Activated naive CD4-positive, alpha-beta T cell treated with anti-CD3 and anti-CD28 coated beads, Interleukin-2, amount 10 ng/mL, durations not matched to agents 7 days and 5 days (primary cell): ENCODE data around the gene NQO1.
"Not testable (repeated sequence)": the region's sequence is repeated elsewhere in the genome, so short reads cannot be mapped to it uniquely, and the experiment has no call there.

Experiments
- CTCF ChIA-PET: fragments of 350-600 bp; sonication (Branson Sonifier 250); formaldehyde crosslinking; loops from one replicate; lab custom pipeline; 2021; ENCODE audit warnings: antibody characterized with exemption; lab: Charles Lee
- DNase-seq: peaks from one replicate; pipeline ENCODE4 v3.0.0-alpha.2; 2020
- H3K27ac Mint-ChIP-seq: one replicate; pipeline ENCODE4 v1.8.0; 2021; ENCODE audit warnings: mild to moderate bottlenecking, moderate library complexity, mixed read lengths
- H3K27me3 Mint-ChIP-seq: one replicate; pipeline ENCODE4 v1.8.0; 2021; ENCODE audit warnings: mild to moderate bottlenecking, mixed read lengths
- H3K36me3 Mint-ChIP-seq: one replicate; pipeline ENCODE4 v1.8.0; 2021; ENCODE audit warnings: mixed read lengths
- H3K4me1 Mint-ChIP-seq: one replicate; pipeline ENCODE4 v1.8.0; 2021; ENCODE audit warnings: mixed read lengths
- H3K4me3 Mint-ChIP-seq: one replicate; pipeline ENCODE4 v1.8.0; 2021; ENCODE audit warnings: mild to moderate bottlenecking, moderate library complexity, mixed read lengths
- H3K9me3 Mint-ChIP-seq: one replicate; pipeline ENCODE4 v1.8.0; 2021; ENCODE audit warnings: mixed read lengths

Gene NQO1

DNA sequence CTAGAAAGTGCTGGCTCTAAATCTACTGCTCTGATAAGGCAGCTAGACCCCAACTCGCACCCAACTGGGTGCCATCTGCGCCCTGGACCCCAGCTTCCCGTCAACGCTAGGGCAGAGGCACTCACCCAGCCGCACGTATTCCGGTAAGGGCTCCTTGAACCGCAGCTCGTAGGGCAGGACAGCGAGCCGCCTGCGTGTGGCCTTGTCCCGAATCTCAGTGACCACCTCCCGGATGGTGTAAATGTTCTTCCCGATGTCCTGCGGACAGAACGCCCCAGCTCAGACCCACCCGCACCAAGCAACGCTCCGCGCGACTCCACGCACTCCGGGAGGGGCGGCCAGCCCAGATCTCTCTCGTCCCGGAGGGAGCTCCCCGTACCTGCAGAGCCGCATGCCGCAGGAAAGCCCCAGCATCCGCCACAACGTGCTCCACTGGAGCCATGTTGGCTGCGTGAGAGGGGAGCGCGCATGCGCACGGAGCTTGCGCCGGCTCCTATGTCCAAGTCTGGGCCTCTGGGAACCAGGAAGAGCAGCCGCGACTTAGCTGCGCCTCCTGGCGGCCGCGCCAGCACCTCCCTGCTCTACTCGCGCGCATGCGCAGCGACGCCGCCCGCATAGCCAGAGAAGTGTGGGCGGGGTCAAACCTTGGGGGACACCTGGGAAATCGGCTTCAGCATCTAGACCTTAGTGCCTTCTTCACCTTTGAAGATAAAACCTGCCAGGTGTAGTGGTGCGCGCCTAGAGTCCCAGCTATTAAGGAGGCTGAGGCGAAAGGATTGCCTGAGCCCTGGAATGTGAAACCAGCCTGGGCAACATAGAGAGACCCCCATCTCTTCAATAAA is 28.3 kb upstream of the NQO1 start, which contains the start of gene NOB1:
TSS of gene NOB1 (minus strand) at position 458 of the 842 bp plus-strand sequence. CDS start at position 442, 16 bp downstream.
- H3K36me3 Mint-ChIP-seq, result peaks cover 20% of the 10 kb centered on the region
- DNase-seq, result peak; percentile 98
- peak within 1 kb of the TSS; percentile 96 for H3K27ac Mint-ChIP-seq
- H3K27me3 Mint-ChIP-seq, result peaks cover 7% of the 10 kb centered on the region
- CTCF ChIA-PET, result interaction anchor here (0.6 to 3.7 kb wide), 15 partner anchors 9 to 359 kb away, joined by 3 to 48 read pairs (median 4); partner anchors contain the start of gene NQO1
- H3K4me3 Mint-ChIP-seq, result peak within 1 kb of the TSS; percentile 100
- peaks cover 35% of the 10 kb centered on the region for H3K4me1 Mint-ChIP-seq
- no peaks in the 10 kb centered on the region for H3K9me3 Mint-ChIP-seq

DNA sequence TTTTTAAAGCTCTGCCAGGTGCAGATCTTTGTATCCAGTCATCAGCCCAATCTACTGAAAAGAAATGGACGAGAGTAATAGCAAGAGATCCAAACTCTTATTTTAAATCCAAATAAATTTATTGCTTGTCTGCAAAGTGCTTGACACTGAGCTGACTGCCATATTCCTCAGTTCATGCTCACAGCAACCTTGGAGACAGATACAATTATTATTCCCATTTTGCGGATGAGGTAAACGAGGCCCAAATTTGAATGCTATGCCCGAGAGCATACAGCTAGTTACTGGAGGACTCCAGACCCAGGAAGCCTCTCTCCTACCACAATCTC is 27.7 kb upstream of the NQO1 start:
- no peak for DNase-seq
- peak overlapping the region; percentile 100 for H3K4me3 Mint-ChIP-seq
- peaks cover 37% of the 10 kb centered on the region for H3K4me1 Mint-ChIP-seq
- peak overlapping the region; percentile 96 for H3K27ac Mint-ChIP-seq
- CTCF ChIA-PET, result interaction anchor here (0.5 to 3.7 kb wide), 16 partner anchors 8 to 402 kb away, joined by 3 to 48 read pairs (median 4); partner anchors contain the start of gene NQO1
- peaks cover 7% of the 10 kb centered on the region for H3K27me3 Mint-ChIP-seq
- H3K36me3 Mint-ChIP-seq, result peaks cover 24% of the 10 kb centered on the region
- H3K9me3 Mint-ChIP-seq, result no peaks in the 10 kb centered on the region

DNA sequence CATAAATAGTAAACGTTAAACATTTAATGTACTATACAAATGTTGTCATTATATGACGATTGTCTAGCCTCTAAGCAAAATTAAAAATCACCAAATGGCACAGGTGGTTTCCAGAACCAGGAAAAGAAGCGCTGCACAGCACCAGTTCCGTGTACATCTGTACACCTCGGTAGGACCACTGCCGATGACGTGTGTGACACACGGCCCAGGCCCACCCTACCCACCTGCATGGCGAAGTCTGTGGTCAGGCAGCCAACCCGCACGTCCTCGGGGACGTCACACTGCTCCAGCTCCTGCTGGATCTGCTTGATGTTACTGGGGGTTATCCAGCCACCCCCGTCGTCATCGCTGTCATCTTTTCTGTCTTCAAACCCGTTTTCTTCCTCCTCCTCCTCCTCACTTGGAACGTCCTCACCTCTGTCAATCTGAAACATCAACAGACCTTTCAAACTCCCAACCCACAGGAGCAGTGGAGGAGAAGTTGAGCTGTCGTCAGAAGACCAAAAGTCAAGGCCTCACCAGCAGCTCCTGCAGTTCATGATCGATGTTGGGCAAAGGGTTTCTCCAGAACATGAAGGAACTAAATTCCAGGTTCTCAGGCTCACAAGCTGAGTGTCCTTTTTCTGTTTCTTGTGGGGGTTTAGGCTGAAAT is 22.5 kb upstream of the NQO1 start:
- Mint-ChIP-seq H3K36me3 (peaks cover 59% of the 10 kb centered on the region), H3K9me3 (no peaks in the 10 kb centered on the region), H3K27me3 (no peaks in the 10 kb centered on the region), H3K4me3 (no peak overlapping the region), H3K4me1 (peaks cover 24% of the 10 kb centered on the region), H3K27ac (no peak overlapping the region)
- CTCF ChIA-PET, result interaction anchor here (0.7 to 1.3 kb wide), 2 partner anchors 10 to 31 kb away, joined by 3 to 4 read pairs; no protein-coding TSS in a partner anchor
- no peak for DNase-seq

DNA sequence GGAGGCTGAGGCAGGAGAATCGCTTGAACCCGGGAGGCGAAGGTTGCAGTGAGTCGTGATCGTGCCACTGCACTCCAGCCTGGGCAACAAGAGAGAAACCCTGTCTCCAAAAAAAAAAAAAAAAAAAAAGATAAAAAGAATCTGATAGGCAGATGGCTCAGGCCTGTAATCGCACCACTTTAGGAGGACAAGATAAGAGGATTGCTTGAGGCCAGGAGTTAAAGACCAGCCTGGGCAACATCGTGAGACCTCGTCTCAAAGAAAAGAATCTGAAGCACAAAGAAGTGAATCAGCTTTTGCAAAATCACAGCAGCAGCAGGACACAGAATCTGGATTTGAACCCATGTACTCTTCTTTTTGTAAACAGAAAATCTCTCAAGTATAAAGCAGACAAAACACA is 20.8 kb upstream of the NQO1 start:
- Mint-ChIP-seq H3K4me3 (no peak overlapping the region), H3K36me3 (peaks cover 69% of the 10 kb centered on the region), H3K9me3 (no peaks in the 10 kb centered on the region), H3K27me3 (no peaks in the 10 kb centered on the region), H3K4me1 (peaks cover 7% of the 10 kb centered on the region), H3K27ac (no peak overlapping the region)
- no peak for DNase-seq
- CTCF ChIA-PET, result interaction anchor here (2.1 kb wide), 1 partner anchor 7 kb away, joined by 6 read pairs; the partner anchor contains the start of gene NOB1

DNA sequence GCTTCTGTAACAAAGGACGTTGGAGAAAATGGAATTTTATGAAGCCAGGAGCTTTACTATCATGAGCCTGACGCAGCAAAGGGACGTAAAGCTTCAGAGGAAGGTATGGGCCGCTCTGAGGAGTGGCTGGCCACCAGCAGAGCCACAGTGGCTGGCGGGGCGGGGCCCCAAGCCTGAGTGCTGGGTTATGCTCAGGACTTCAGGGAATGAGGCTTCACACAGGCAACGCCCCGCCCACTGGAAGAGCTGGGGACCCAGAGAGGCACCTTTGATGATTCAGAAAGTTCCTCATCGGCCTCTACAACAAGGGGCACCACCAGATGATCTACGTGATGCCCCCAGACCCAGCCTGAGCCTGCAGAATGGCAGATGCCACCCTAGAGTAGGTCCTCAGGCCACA is 19.6 kb upstream of the NQO1 start:
- H3K9me3 Mint-ChIP-seq, result no peaks in the 10 kb centered on the region
- no peaks in the 10 kb centered on the region for H3K27me3 Mint-ChIP-seq

DNA sequence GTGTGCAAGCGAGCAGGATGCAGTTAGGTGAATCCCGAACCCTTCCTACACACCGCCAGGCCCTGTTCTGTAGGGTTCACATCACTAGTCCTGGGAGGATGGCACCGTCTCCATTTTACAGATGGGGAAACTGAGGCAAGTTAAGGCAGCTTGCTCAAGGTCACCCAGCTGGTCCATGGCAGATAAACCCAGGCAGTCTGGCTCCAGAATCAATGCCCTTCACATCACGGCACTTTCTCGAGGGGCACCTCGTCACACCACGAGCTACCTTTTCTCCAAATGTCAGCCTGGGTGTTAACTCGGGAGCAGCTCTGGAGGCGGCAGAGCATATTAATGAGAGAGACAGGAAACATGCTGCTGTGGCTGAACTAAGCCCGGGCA is 18.9 kb upstream of the NQO1 start:
- CTCF ChIA-PET, result interaction anchor here (2.1 kb wide), 1 partner anchor 9 kb away, joined by 6 read pairs; the partner anchor contains the start of gene NOB1
- Mint-ChIP-seq H3K9me3 (no peaks in the 10 kb centered on the region), H3K36me3 (peaks cover 67% of the 10 kb centered on the region), H3K4me1 (peaks cover 2% of the 10 kb centered on the region), H3K27me3 (no peaks in the 10 kb centered on the region), H3K27ac (peak overlapping the region; percentile 33), H3K4me3 (no peak overlapping the region)
- DNase-seq, result no peak

More for the DNA sequence above, 19.6 kb upstream of the NQO1 start:
- CTCF ChIA-PET, result interaction anchor here (2.1 kb wide), 1 partner anchor 8 kb away, joined by 6 read pairs; the partner anchor contains the start of gene NOB1
- Mint-ChIP-seq H3K27ac (no peak overlapping the region), H3K36me3 (peaks cover 69% of the 10 kb centered on the region), H3K4me1 (peaks cover 2% of the 10 kb centered on the region), H3K4me3 (no peak overlapping the region)
- no peak for DNase-seq

DNA sequence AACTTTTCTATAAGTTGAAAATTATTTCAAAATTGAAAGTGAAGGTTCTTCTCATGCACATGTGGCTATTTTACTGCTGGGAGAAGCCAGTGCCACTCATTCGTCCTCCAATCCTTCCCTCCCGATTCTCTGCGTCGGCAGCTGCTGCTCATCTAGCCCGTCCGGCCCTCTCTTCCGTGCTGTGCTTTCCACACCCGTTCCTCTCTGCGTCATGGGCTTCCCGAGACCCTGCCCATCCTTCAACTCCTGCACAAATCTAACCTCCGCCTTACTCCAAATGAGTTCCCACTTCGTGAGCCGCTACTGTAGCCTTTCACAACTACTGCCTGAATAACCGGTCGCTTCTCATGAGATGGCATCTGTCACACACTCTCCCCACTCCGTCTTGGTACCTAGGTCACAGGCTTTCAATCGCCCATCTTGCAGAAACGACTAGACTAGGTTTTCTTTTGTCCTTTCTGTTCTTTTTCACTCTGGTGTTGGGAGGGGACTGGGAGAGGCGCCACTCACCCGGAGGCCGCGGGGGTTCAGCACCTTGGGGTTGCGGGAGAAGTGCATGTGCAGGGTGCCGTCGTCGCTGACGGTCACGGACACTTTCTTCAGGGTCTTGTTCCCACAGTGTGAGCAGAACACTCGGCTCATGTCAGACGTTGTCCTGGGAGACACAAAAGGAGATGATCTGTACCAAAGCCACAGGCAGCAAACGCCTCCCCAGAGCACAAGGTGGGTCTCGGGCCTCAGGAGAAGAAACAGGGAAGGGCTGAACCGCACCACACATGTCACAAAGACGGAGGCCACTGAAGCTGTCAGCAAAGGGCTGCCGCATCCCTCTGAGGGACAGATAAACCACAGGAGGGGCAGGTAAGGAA is 18.2 kb upstream of the NQO1 start:
- Mint-ChIP-seq H3K36me3 (peaks cover 72% of the 10 kb centered on the region), H3K9me3 (no peaks in the 10 kb centered on the region), H3K27ac (peak overlapping the region; percentile 72), H3K27me3 (no peaks in the 10 kb centered on the region), H3K4me3 (no peak overlapping the region), H3K4me1 (peaks cover 2% of the 10 kb centered on the region)
- CTCF ChIA-PET, result interaction anchor here (2.1 kb wide), 1 partner anchor 10 kb away, joined by 6 read pairs; the partner anchor contains the start of gene NOB1
- DNase-seq, result no peak

DNA sequence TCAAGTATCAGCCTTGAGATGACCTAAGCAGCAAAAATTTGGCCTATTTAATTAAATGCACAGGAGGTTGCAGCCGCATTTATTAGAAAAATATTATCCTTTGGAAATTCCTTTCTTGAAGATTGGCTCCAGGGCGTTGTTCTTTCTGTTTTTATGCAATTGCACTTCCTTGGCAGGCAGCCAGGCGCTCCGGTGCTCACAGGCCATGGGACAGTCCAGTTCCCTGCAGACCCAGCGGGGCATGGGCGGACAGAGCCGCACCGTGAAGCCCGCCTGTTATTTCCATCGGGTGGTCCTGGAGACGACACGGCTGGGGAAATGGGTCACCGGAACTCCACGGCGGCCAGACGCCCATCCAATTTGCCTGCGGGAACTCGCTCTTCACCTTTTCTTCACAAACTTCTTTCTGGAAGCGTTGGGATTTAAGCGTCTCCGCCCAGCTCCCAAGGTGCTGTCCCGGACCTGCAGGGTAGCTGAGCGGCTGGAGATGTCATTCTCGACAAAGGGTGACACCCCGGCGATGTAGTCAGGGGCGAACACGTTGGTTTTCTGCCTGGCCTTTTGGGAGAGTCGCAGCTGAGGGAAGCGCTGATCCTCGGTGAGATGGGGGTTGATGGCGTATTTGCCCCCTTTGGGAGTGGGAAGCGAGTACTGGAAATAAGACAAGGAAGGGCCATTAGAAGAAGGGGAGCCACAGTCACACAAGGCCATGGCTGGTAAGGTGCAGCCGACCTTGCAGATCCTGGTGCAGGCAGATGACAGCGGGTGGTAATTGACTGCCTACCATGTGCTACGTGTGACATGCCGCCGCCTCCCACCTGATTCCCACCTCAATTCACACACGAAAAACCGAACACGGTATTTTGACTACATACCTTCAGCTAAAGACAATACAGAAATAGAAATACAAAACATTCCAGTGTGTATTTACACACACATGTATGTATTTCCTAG is 15.9 kb upstream of the NQO1 start:
- CTCF ChIA-PET, result no interaction called here
- Mint-ChIP-seq H3K27ac (no peak overlapping the region), H3K36me3 (peaks cover 54% of the 10 kb centered on the region), H3K4me1 (no peaks in the 10 kb centered on the region), H3K27me3 (no peaks in the 10 kb centered on the region), H3K4me3 (no peak overlapping the region), H3K9me3 (no peaks in the 10 kb centered on the region)
- DNase-seq, result no peak

DNA sequence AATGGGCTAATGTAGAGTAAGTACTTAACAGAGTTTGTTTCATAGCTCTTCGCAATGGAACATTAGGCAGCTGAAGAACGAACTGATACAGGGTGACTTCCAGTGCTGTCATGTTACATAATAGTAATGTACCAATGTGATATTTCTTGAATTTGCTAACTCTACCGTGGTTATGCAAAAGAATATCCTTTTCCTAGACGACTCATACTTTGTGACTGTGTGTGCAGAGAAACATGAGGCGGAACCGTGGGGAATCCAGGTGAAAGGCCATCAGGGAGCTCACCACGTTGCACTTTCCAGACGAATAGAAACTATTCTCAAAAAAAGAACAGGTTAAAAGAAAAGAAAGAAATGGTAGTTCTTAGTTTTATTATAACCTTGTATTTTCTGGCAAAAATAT is 15.2 kb upstream of the NQO1 start:
- CTCF ChIA-PET, result no interaction called here
- Mint-ChIP-seq H3K4me1 (no peaks in the 10 kb centered on the region), H3K27me3 (no peaks in the 10 kb centered on the region), H3K4me3 (no peak overlapping the region), H3K36me3 (peaks cover 54% of the 10 kb centered on the region), H3K9me3 (no peaks in the 10 kb centered on the region), H3K27ac (no peak overlapping the region)
- DNase-seq, result no peak

DNA sequence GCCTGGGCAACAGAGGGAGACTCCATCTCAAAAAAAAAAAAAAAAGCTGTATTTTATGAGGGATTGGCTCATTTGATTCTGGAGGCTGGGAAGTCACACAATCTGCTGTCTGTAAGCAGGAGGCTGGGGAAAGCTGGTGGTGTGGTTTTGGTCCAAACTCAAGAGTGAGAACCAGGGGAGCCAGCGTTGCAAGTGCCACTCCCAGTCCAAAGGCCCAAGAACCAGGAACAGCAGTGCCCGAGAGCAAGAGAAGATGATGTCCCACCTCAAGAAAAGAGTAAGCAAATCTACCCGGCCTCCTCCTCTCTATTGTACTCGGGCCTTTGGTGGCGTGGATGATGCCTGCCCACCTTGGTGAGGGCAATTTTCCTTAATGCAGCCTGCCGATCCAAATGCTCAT is 5.7 kb upstream of the NQO1 start:
- Mint-ChIP-seq H3K36me3 (peaks cover 1% of the 10 kb centered on the region), H3K27me3 (no peaks in the 10 kb centered on the region)
- CTCF ChIA-PET, result no interaction called here

DNA sequence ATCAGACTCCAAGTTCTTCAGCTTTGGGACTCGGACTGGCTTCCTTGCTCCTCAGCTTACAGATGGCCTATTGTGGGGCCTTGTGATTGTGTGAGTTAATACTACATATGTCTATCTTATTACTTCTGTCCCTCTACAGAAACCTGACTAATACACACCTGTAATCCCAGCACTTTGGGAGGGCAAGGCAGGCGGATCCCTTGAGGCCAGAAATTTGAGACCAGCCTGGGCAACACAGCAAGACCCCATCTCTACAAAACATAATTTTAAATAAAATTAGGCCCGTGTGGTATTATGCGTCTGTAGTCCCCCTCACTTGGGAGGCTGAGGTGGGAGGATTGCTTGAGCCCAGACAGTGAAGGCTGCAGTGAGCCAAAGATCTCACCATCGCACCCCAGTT is 4.9 kb upstream of the NQO1 start:
- CTCF ChIA-PET, DNase-seq, H3K4me3 Mint-ChIP-seq, H3K27me3 Mint-ChIP-seq, H3K27ac Mint-ChIP-seq, H3K9me3 Mint-ChIP-seq, H3K36me3 Mint-ChIP-seq: not testable (repeated sequence)
- H3K4me1 Mint-ChIP-seq, result peaks cover 25% of the 10 kb centered on the region

More for the DNA sequence above, 5.7 kb upstream of the NQO1 start:
- Mint-ChIP-seq H3K4me1 (peaks cover 17% of the 10 kb centered on the region), H3K9me3 (no peaks in the 10 kb centered on the region), H3K4me3 (no peak overlapping the region), H3K27ac (no peak overlapping the region)
- DNase-seq, result no peak

DNA sequence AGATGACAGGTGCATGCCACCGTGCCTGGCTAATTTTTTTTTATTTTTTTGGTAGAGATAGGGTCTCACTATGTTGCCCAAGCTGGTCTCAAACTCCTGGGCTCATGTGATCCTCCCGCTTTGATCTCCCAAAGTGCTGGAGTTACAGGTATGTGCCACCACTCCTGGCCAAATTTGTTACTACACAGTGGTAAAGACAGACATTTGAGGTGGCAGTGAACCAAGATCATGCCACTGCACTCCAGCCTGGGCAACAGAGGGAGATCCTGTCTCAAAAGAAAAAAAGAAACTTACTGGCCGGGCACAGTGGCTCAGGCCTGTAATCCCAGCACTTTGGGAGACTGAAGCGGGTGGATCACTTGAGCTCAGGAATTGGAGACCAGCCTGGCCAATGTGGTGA is 2.7 kb upstream of the NQO1 start:
- CTCF ChIA-PET, result interaction anchor here (0.6 to 1.4 kb wide), 2 partner anchors 25 to 318 kb away, joined by 3 to 6 read pairs; partner anchors contain the start of gene NOB1
- H3K27me3 Mint-ChIP-seq, H3K27ac Mint-ChIP-seq, H3K4me3 Mint-ChIP-seq, DNase-seq, H3K36me3 Mint-ChIP-seq, H3K9me3 Mint-ChIP-seq: not testable (repeated sequence)
- H3K4me1 Mint-ChIP-seq, result peaks cover 44% of the 10 kb centered on the region

DNA sequence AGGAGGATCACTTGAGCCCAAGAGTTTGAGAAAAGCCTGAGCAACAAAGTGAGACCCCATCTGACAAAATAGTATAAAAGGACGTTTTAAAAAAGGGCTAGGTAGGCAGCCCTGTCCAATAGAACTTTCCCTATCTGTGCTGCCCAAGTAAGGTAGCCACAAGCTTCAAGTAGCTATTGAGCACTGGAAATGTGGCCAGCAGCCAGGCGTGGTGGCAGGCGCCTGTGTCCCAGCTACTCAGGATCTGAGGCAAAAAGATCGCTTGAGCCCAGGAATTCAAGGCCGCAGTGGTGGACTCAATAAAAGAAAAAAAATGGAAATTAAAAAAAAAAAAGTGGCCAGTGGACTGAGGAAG is 1.5 kb upstream of the NQO1 start:
- peak overlapping the region; percentile 55 for H3K4me3 Mint-ChIP-seq

More for the DNA sequence above, 1.5 kb upstream of the NQO1 start:
- Mint-ChIP-seq H3K36me3 (peaks cover 5% of the 10 kb centered on the region), H3K27me3 (no peaks in the 10 kb centered on the region), H3K27ac (peak overlapping the region; percentile 98), H3K9me3 (no peaks in the 10 kb centered on the region), H3K4me1 (peaks cover 56% of the 10 kb centered on the region)
- no peak for DNase-seq
- CTCF ChIA-PET, result interaction anchor here (0.9 to 1.5 kb wide), 2 partner anchors 17 to 27 kb away, joined by 5 read pairs; partner anchors contain the start of gene NOB1
